Fibroblast of pulmonary artery (primary cell): ENCODE results near the gene MBNL3.

Experiments
- DNase-seq: peaks from one replicate; pipeline ENCODE4 v3.0.0-alpha.2; 2010; ENCODE audit warnings: low read depth
- H3K4me3 ChIP-seq: replicated peaks from 2 replicates; pipeline ENCODE4 v1.5.1; 2011; ENCODE audit warnings: low read depth, mild to moderate bottlenecking, control low read depth, low read length, moderate library complexity
- CTCF ChIP-seq: IDR thresholded peaks from 2 replicates; pipeline ENCODE4 v1.5.1; 2011; ENCODE audit warnings: mild to moderate bottlenecking, control low read depth, low read length, inconsistent platforms; ENCODE audit errors: missing control alignments

The MBNL3 gene

GRCh38 chrX:132411310-132411977 is 77.4 kb downstream of the MBNL3 start:
- no peak for DNase-seq
- H3K4me3 ChIP-seq = no peak overlapping the region
- TF ChIP-seq CTCF = no peak

- no peak overlapping the region for H3K4me3 ChIP-seq
- DNase-seq = no peak
- TF ChIP-seq CTCF = no peak
These were observed 78.9 kb downstream of the MBNL3 start for GRCh38 chrX:132409780-132410556.

GRCh38 chrX:132407691-132408090 is 81.1 kb downstream of the MBNL3 start:
- TF ChIP-seq CTCF = no peak
- no peak overlapping the region for H3K4me3 ChIP-seq
- DNase-seq = no peak

GRCh38 chrX:132406106-132406505 is 82.7 kb downstream of the MBNL3 start:
- H3K4me3 ChIP-seq = no peak overlapping the region
- TF ChIP-seq CTCF = no peak
- no peak for DNase-seq

GRCh38 chrX:132404266-132404665 is 84.6 kb downstream of the MBNL3 start:
- TF ChIP-seq CTCF = no peak
- no peak overlapping the region for H3K4me3 ChIP-seq
- no peak for DNase-seq

GRCh38 chrX:132401935-132402334 is 86.9 kb downstream of the MBNL3 start:
- H3K4me3 ChIP-seq = no peak overlapping the region
- no peak for DNase-seq
- no peak for TF ChIP-seq CTCF

- DNase-seq = no peak
These were observed 88.1 kb downstream of the MBNL3 start for GRCh38 chrX:132400706-132401105.

More at GRCh38 chrX:132400706-132401105, 88.1 kb downstream of the MBNL3 start:
- H3K4me3 ChIP-seq = no peak overlapping the region
- TF ChIP-seq CTCF = no peak
